Endodermal cell (in vitro differentiated cells): Measurements from ENCODE around the gene HSPG2. TPM values are rescaled to one million over a fixed set of nuclear protein-coding genes. Genes with fewer than 3 reads are reported as not detected.

Experiments used
- DNase-seq: peaks from one replicate; pipeline ENCODE4 v3.0.0-alpha.2; 2017
- H3K27ac ChIP-seq: 2 replicates; pipeline ENCODE4 v1.5.1; 2013; ENCODE audit warnings: mild to moderate bottlenecking, low read depth, low read length, moderate library complexity
- H3K27me3 ChIP-seq: 2 replicates; pipeline ENCODE4 v1.6.1; 2013; ENCODE audit warnings: mild to moderate bottlenecking, low read length, moderate library complexity; ENCODE audit not compliant: insufficient read depth, control insufficient read depth, poor library complexity, severe bottlenecking
- H3K36me3 ChIP-seq: 2 replicates; pipeline ENCODE4 v1.7.0; 2013; ENCODE audit warnings: mild to moderate bottlenecking, low read length, moderate library complexity; ENCODE audit not compliant: control insufficient read depth, insufficient read depth
- H3K4me1 ChIP-seq: one replicate; pipeline ENCODE4 v1.7.0; 2013; ENCODE audit warnings: low read length; ENCODE audit not compliant: control insufficient read depth, insufficient read depth
- H3K4me3 ChIP-seq: 2 replicates; pipeline ENCODE4 v1.5.1; 2013; ENCODE audit warnings: mild to moderate bottlenecking, low read length, moderate library complexity
- H3K9ac ChIP-seq: 2 replicates; pipeline ENCODE4 v1.6.1; 2013; ENCODE audit warnings: mild to moderate bottlenecking, low read length, moderate library complexity; ENCODE audit not compliant: poor library complexity, severe bottlenecking; ENCODE audit errors: extremely low read depth
- H3K9me3 ChIP-seq: 2 replicates; pipeline ENCODE4 v1.6.1; 2013; ENCODE audit warnings: mild to moderate bottlenecking, low read length, moderate library complexity; ENCODE audit not compliant: control insufficient read depth
- H3K27ac Mint-ChIP-seq: 2 replicates; pipeline ENCODE4 v1.8.0; 2020; ENCODE audit warnings: mixed read lengths
- H3K27me3 Mint-ChIP-seq: 2 replicates; pipeline ENCODE4 v1.8.0; 2021; ENCODE audit warnings: mild to moderate bottlenecking, mixed read lengths; ENCODE audit not compliant: insufficient read depth
- H3K36me3 Mint-ChIP-seq: 2 replicates; pipeline ENCODE4 v1.8.0; 2020; ENCODE audit warnings: low read depth, mixed read lengths
- H3K4me1 Mint-ChIP-seq: 2 replicates; pipeline ENCODE4 v1.8.0; 2020; ENCODE audit warnings: mixed read lengths
- H3K4me3 Mint-ChIP-seq: 2 replicates; pipeline ENCODE4 v1.8.0; 2020; ENCODE audit warnings: mild to moderate bottlenecking, moderate library complexity, mixed read lengths
- H3K9me3 Mint-ChIP-seq: 2 replicates; pipeline ENCODE4 v1.8.0; 2020; ENCODE audit warnings: mild to moderate bottlenecking, mixed read lengths
- WGBS, 2 experiments: methylation state at CpG; one replicate each; pipeline versions ENCODE4 v1.1.5 to v1.1.7; 2013; ENCODE audit warnings: missing lambda C conversion rate in 2 of 2, mixed read lengths in 1 of 2; ENCODE audit not compliant: insufficient coverage in 1 of 2, insufficient read length in 1 of 2; 5-methylcytosine and 5-hydroxymethylcytosine counted together
- total RNA-seq, 2 donors: library from RNA; stranded (reverse); fragmentation: NEBNext Ultra II Directional in 1 of 2; extraction: Animal tissue kit (Norgen Biotek cat#: 25700) in 1 of 2; gene quantifications; 2 replicates in 1 of 2; 3 replicates in 1 of 2; pipeline ENCODE4 v1.2.1, GENCODE V29; 2021
- TF ChIP-seq, protein P1 (sequence below): fragments of 200-600 bp; sonication (generic); conservative IDR thresholded peaks from 2 replicates; pipeline ENCODE4 v1.5.0; 2021; ENCODE audit warnings: antibody characterized with exemption, mild to moderate bottlenecking

HSPG2 gene
- total RNA-seq, 2 donors from 2014 or later, result 222 to 227 TPM

DNA sequence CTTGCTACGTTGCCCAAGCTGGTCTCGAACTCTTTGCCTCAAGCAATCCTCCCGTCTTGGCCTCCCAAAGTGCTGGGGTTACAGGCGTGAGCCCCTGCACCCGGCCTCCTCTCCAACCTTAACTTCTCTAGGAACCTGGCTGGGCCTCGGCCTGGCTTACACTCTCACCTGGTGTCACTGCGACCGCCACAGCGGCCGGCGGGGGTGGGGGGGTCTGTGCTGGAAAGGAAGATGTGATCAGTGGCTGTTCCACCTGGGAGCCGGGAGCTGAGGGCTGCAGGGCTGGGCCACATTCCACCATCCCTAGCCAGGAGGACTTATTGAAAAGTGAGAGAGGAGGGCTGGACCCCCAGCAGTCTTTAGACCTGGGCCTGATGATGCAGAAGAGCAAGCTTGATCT, 48.6 kb downstream of the HSPG2 start:
- TF ChIP-seq, protein P1, sequence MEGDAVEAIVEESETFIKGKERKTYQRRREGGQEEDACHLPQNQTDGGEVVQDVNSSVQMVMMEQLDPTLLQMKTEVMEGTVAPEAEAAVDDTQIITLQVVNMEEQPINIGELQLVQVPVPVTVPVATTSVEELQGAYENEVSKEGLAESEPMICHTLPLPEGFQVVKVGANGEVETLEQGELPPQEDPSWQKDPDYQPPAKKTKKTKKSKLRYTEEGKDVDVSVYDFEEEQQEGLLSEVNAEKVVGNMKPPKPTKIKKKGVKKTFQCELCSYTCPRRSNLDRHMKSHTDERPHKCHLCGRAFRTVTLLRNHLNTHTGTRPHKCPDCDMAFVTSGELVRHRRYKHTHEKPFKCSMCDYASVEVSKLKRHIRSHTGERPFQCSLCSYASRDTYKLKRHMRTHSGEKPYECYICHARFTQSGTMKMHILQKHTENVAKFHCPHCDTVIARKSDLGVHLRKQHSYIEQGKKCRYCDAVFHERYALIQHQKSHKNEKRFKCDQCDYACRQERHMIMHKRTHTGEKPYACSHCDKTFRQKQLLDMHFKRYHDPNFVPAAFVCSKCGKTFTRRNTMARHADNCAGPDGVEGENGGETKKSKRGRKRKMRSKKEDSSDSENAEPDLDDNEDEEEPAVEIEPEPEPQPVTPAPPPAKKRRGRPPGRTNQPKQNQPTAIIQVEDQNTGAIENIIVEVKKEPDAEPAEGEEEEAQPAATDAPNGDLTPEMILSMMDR, result no peak
- H3K4me1 Mint-ChIP-seq, result peaks cover 5% of the 10 kb centered on the region
- no peaks in the 10 kb centered on the region for H3K9me3 ChIP-seq
- no peak for DNase-seq
- H3K9me3 Mint-ChIP-seq, result no peaks in the 10 kb centered on the region
- WGBS, 2 experiments, result 90 to 96% methylated on average over 6 to 12 of the region's 12 CpGs
- no peak overlapping the region for H3K9ac ChIP-seq
- no peak overlapping the region for H3K4me3 Mint-ChIP-seq
- no peaks in the 10 kb centered on the region for H3K27me3 ChIP-seq
- peaks cover 61% of the 10 kb centered on the region for H3K36me3 Mint-ChIP-seq
- no peaks in the 10 kb centered on the region for H3K4me1 ChIP-seq
- no peak overlapping the region for H3K27ac ChIP-seq
- peaks cover 66% of the 10 kb centered on the region for H3K36me3 ChIP-seq
- H3K27me3 Mint-ChIP-seq, result no peaks in the 10 kb centered on the region
- no peak overlapping the region for H3K27ac Mint-ChIP-seq
- no peak overlapping the region for H3K4me3 ChIP-seq

DNA sequence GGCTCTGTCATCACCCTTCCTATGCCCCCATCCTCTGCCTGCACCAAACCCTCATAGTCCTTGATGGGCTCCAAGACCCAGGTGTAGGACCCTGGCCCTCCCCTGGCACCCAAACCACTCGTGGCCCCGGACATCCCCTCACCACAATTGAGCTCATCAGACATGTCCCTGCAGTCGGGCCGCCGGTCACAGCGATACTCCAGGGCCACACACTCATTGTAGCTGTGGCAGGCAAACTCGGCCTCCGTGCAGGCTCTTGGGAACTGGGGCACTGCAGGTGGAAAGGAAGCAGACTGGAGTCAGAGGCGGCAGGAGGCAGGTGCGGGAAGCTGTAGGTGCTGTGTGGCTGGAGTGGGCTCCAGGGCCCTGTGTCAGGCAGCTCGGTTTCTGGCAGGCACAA, 49.3 kb downstream of the HSPG2 start:
- TF ChIP-seq, protein P1, result no peak
- Mint-ChIP-seq H3K9me3 (no peaks in the 10 kb centered on the region), H3K36me3 (peaks cover 63% of the 10 kb centered on the region), H3K4me1 (peaks cover 5% of the 10 kb centered on the region), H3K4me3 (no peak overlapping the region), H3K27me3 (no peaks in the 10 kb centered on the region), H3K27ac (no peak overlapping the region)
- no peaks in the 10 kb centered on the region for H3K9me3 ChIP-seq
- no peak overlapping the region for H3K4me3 ChIP-seq
- 94 to 98% methylated on average over 4 to 11 of the region's 11 CpGs for WGBS, 2 experiments
- no peak overlapping the region for H3K27ac ChIP-seq
- DNase-seq, result no peak
- H3K9ac ChIP-seq, result no peak overlapping the region
- H3K36me3 ChIP-seq, result peaks cover 73% of the 10 kb centered on the region
- H3K4me1 ChIP-seq, result no peaks in the 10 kb centered on the region
- H3K27me3 ChIP-seq, result no peaks in the 10 kb centered on the region

DNA sequence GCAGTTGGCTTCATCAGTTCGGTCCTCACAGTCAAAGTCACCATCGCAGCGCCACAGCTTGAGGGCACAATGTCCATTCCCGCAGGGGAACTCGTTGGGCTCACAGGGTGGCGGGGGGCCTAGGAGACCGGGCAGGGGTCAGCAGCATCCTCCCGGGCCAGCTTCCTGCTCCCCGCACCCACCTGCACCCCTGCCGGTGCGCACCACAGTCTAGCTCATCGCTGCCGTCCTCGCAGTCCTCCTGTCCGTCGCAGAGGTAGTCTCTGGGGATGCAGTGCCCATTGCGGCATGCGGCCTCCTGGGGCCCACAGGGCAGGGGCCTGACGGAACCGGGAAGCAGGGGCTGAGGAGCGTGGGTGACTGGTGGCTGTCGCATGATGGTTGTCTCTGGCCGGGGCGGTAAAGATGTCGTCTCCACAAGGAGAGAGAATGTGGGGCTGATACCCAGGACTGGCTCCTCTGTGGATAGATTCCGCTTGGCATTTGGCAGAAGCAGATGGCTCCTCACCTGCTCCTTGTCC, 49.8 kb downstream of the HSPG2 start:
- H3K36me3 Mint-ChIP-seq, result peaks cover 64% of the 10 kb centered on the region
- Histone ChIP-seq H3K4me3 (no peak overlapping the region), H3K4me1 (no peaks in the 10 kb centered on the region), H3K27me3 (no peaks in the 10 kb centered on the region), H3K9ac (no peak overlapping the region), H3K36me3 (peaks cover 78% of the 10 kb centered on the region), H3K9me3 (no peaks in the 10 kb centered on the region), H3K27ac (no peak overlapping the region)
- H3K4me1 Mint-ChIP-seq, result peaks cover 5% of the 10 kb centered on the region
- no peak overlapping the region for H3K4me3 Mint-ChIP-seq
- H3K27me3 Mint-ChIP-seq, result no peaks in the 10 kb centered on the region
- H3K27ac Mint-ChIP-seq, result no peak overlapping the region
- TF ChIP-seq, protein P1, result no peak
- WGBS, 2 experiments, result 95 to 97% methylated on average over 21 to 26 of the region's 26 CpGs
- H3K9me3 Mint-ChIP-seq, result no peaks in the 10 kb centered on the region
- DNase-seq, result no peak
